Ureter (tissue), 1 donor: Measurements from ENCODE around the gene KCNAB2. TPM values are rescaled to one million over a fixed set of nuclear protein-coding genes. Genes with fewer than 3 reads are reported as not detected.

ENCODE experiments used
- DNase-seq: peaks from one replicate; pipeline ENCODE4 v3.0.0-alpha.2; 2020; ENCODE audit warnings: low spot score
- total RNA-seq: library from RNA; stranded (reverse); gene quantifications from one replicate; pipeline ENCODE4 v1.2.4, GENCODE V29; 2023
- donor health status: DM: yes; HTN: yes; CAD: no.

Gene KCNAB2
- total RNA-seq, 1 donor from 2014 or later: 17.5 TPM

GRCh38 chr1:6082430-6082971 lies 36.8 kb downstream of the KCNAB2 start:
- DNase-seq: no peak

- no peak for DNase-seq
Measured at GRCh38 chr1:6083385-6083784, 37.7 kb downstream of the KCNAB2 start.

GRCh38 chr1:6083801-6084446 lies 38.2 kb downstream of the KCNAB2 start:
- DNase-seq: no peak

GRCh38 chr1:6084781-6085495 lies 39.2 kb downstream of the KCNAB2 start:
- no peak for DNase-seq

- no peak for DNase-seq
Measured at GRCh38 chr1:6085666-6086065, 40.0 kb downstream of the KCNAB2 start.

GRCh38 chr1:6086358-6086757 lies 40.7 kb downstream of the KCNAB2 start:
- DNase-seq: no peak

- no peak for DNase-seq
Measured at GRCh38 chr1:6086762-6087376, 41.2 kb downstream of the KCNAB2 start.

- no peak for DNase-seq
Measured at GRCh38 chr1:6087377-6087772, 41.7 kb downstream of the KCNAB2 start.

- no peak for DNase-seq
Measured at GRCh38 chr1:6087958-6088357, 42.3 kb downstream of the KCNAB2 start.

GRCh38 chr1:6088956-6089355 lies 43.3 kb downstream of the KCNAB2 start:
- DNase-seq: no peak

- no peak for DNase-seq
Measured at GRCh38 chr1:6090288-6090687, 44.6 kb downstream of the KCNAB2 start.

GRCh38 chr1:6090996-6091822 lies 45.5 kb downstream of the KCNAB2 start:
- no peak for DNase-seq

GRCh38 chr1:6091823-6092109 lies 46.1 kb downstream of the KCNAB2 start:
- no peak for DNase-seq

- no peak for DNase-seq
Measured at GRCh38 chr1:6092211-6092610, 46.5 kb downstream of the KCNAB2 start.

- no peak for DNase-seq
Measured at GRCh38 chr1:6093071-6093470, 47.4 kb downstream of the KCNAB2 start.

GRCh38 chr1:6093611-6094010 lies 47.9 kb downstream of the KCNAB2 start:
- DNase-seq: no peak

GRCh38 chr1:6094246-6094645 lies 48.6 kb downstream of the KCNAB2 start:
- DNase-seq: no peak

- no peak for DNase-seq
Measured at GRCh38 chr1:6094801-6095505, 49.3 kb downstream of the KCNAB2 start.

- no peak for DNase-seq
Measured at GRCh38 chr1:6095511-6096242, 50.0 kb downstream of the KCNAB2 start.

- no peak for DNase-seq
Measured at GRCh38 chr1:6096243-6097116, 50.8 kb downstream of the KCNAB2 start.
